ENCODE data around the gene CASP7. TPM values are rescaled to one million over a fixed set of nuclear protein-coding genes. Genes with fewer than 3 reads are reported as not detected.

The CASP7 gene
- total and polyA plus RNA-seq, 2 donors (not counting 1 experiment from before 2014, with no cell fraction given), result 5.7 to 23.9 TPM

GRCh38 chr10:113736576-113736975 lies 56.9 kb downstream of the CASP7 start:
- WGBS (ENCODE audit: insufficient coverage), result 100% methylated on average over 1 of the region's 1 CpG
- H4K20me1 ChIP-seq (ENCODE audit: control insufficient read depth, insufficient read depth, low read length, poor library complexity, severe bottlenecking), result no peaks in the 10 kb centered on the region
- Mint-ChIP-seq H3K9me3 (ENCODE audit: insufficient read depth) (no peaks in the 10 kb centered on the region), H3K4me3 (no peak overlapping the region), H3K4me1 (no peaks in the 10 kb centered on the region), H3K27ac (no peak overlapping the region), H3K27me3 (no peaks in the 10 kb centered on the region)
- no peaks in the 10 kb centered on the region for H3K27me3 ChIP-seq (replicated peaks in 1 of 4; ENCODE audit: control extremely low read depth in 1 of 4, control insufficient read depth in 3 of 4, insufficient read depth in 4 of 4, low read length in 3 of 4)
- ATAC-seq (ENCODE audit: low read depth) (no peak), DNase-seq (no peak)
- no peak overlapping the region for H3K4me2 ChIP-seq (replicated peaks; ENCODE audit: low read depth, low read length, poor library complexity, severe bottlenecking)
- TF ChIP-seq EZH2 (IDR thresholded peaks at IDR 0.05; ENCODE audit: borderline replicate concordance, insufficient read depth, low read depth, low read length, poor library complexity, severe bottlenecking), result no peak
- TF ChIP-seq CTCF (IDR thresholded peaks at IDR 0.05), result no peak
- H3K36me3 ChIP-seq (replicated peaks in 1 of 2; ENCODE audit: control extremely low read depth in 1 of 2, control insufficient read depth in 1 of 2, extremely low read depth in 1 of 2, insufficient read depth in 2 of 2, low read length in 1 of 2), result no peaks in the 10 kb centered on the region
- POLR2A ChIA-PET, result no interaction called here
- intact Hi-C loops (cut with micrococcal nuclease), result no loop called here
- no peaks in the 10 kb centered on the region for H3K4me1 ChIP-seq (ENCODE audit: control insufficient read depth in 2 of 2, insufficient read depth in 2 of 2, low read length in 2 of 2)
- no peaks in the 10 kb centered on the region for H3K9me3 ChIP-seq (ENCODE audit: control extremely low read depth in 1 of 3, control insufficient read depth in 2 of 3, insufficient read depth in 1 of 3, low read length in 2 of 3)
- no peak overlapping the region for H2AFZ ChIP-seq (ENCODE audit: insufficient read depth, low read depth, low read length, poor library complexity, severe bottlenecking)
- H3K4me3 ChIP-seq (ENCODE audit: control extremely low read depth in 1 of 5, extremely low read depth in 1 of 5, insufficient read depth in 1 of 5, low read depth in 2 of 5, low read length in 4 of 5), result no peak overlapping the region
- no peak overlapping the region for H3K27ac ChIP-seq (ENCODE audit: low read length in 2 of 2)
- CTCF ChIA-PET, result no interaction called here
- H3K9ac ChIP-seq (ENCODE audit: low read length), result no peak overlapping the region
- no peaks in the 10 kb centered on the region for H3K79me2 ChIP-seq (ENCODE audit: control insufficient read depth, insufficient read depth, low read length)

DNA sequence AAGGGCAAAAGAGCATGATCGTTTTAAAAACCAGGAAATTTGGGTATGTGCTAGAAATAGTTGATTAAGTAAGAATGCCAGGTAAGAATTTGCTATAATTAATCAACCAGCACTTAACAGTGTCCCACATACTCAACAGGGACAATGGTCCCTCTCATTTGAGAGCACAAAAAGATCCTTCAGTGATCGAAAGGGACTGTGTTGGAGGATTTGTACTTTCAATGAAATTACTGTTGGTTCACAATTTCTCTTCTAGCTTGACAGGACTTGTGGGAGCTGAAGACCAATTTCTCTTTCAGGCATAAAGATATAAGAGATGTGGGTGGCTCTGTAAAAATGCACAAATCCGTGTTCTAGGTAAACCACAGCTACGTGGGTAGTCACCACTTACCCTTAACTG lies 59.3 kb downstream of the CASP7 start:
- Mint-ChIP-seq H3K27me3 (peaks cover 4% of the 10 kb centered on the region), H3K27ac (no peak overlapping the region), H3K4me1 (no peaks in the 10 kb centered on the region), H3K9me3 (ENCODE audit: insufficient read depth) (peaks cover 3% of the 10 kb centered on the region), H3K4me3 (no peak overlapping the region)
- Histone ChIP-seq H3K9ac (ENCODE audit: low read length) (no peak overlapping the region), H3K4me3 (ENCODE audit: control extremely low read depth in 1 of 5, extremely low read depth in 1 of 5, insufficient read depth in 1 of 5, low read depth in 2 of 5, low read length in 4 of 5) (no peak overlapping the region), H4K20me1 (ENCODE audit: control insufficient read depth, insufficient read depth, low read length, poor library complexity, severe bottlenecking) (no peaks in the 10 kb centered on the region), H3K36me3 (replicated peaks in 1 of 2; ENCODE audit: control extremely low read depth in 1 of 2, control insufficient read depth in 1 of 2, extremely low read depth in 1 of 2, insufficient read depth in 2 of 2, low read length in 1 of 2) (no peaks in the 10 kb centered on the region), H3K9me3 (ENCODE audit: control extremely low read depth in 1 of 3, control insufficient read depth in 2 of 3, insufficient read depth in 1 of 3, low read length in 2 of 3) (peaks cover 0 to 2% (median 0%) of the 10 kb centered on the region in 3 donors), H3K4me1 (ENCODE audit: control insufficient read depth in 2 of 2, insufficient read depth in 2 of 2, low read length in 2 of 2) (no peaks in the 10 kb centered on the region), H3K27ac (ENCODE audit: low read length in 2 of 2) (no peak overlapping the region), H3K79me2 (ENCODE audit: control insufficient read depth, insufficient read depth, low read length) (no peaks in the 10 kb centered on the region), H2AFZ (ENCODE audit: insufficient read depth, low read depth, low read length, poor library complexity, severe bottlenecking) (no peak overlapping the region), H3K27me3 (replicated peaks in 1 of 4; ENCODE audit: control extremely low read depth in 1 of 4, control insufficient read depth in 3 of 4, insufficient read depth in 4 of 4, low read length in 3 of 4) (peaks cover 0 to 2% (median 0%) of the 10 kb centered on the region in 4 experiments), H3K4me2 (replicated peaks; ENCODE audit: low read depth, low read length, poor library complexity, severe bottlenecking) (no peak overlapping the region)
- POLR2A ChIA-PET, result no interaction called here
- CTCF ChIA-PET, result interaction anchor here (0.8 kb wide), 1 partner anchor 10 kb away, joined by 3 read pairs; no protein-coding TSS in a partner anchor
- no CpG with 5 or more reads among the region's 4 CpGs for WGBS (ENCODE audit: insufficient coverage)
- no peak for ATAC-seq (ENCODE audit: low read depth)
- TF ChIP-seq EZH2 (IDR thresholded peaks at IDR 0.05; ENCODE audit: borderline replicate concordance, insufficient read depth, low read depth, low read length, poor library complexity, severe bottlenecking), result no peak
- DNase-seq, result no peak
- intact Hi-C loops (cut with micrococcal nuclease), result no loop called here

All from B cell (primary cell).